ENCODE measurements around the gene DEFB127.

GRCh38 chr20:198225-198624 is 41.0 kb downstream of the DEFB127 start:
- TF ChIP-seq TCF12 (IDR thresholded peaks at IDR 0.05; ENCODE audit: low read depth, low read length) (no peak), SP1 (IDR thresholded peaks at IDR 0.05; ENCODE audit: low read depth, low read length) (no peak), RNF2 (IDR thresholded peaks at IDR 0.05; ENCODE audit: borderline replicate concordance, low read depth, low read length, missing control alignments, poor library complexity, severe bottlenecking) (no peak), CHD2 (IDR thresholded peaks at IDR 0.05; ENCODE audit: low read length) (no peak), BCL11A (IDR thresholded peaks at IDR 0.05; ENCODE audit: low read depth in 2 of 2, low read length in 2 of 2) (no peak), POLR2A (IDR thresholded peaks at IDR 0.05; ENCODE audit: control extremely low read depth in 1 of 2, low read depth in 2 of 2, low read length in 2 of 2) (no peak), POLR2AphosphoS5 (IDR thresholded peaks at IDR 0.05; ENCODE audit: low read depth, low read length) (no peak), CHD1 (IDR thresholded peaks at IDR 0.05; ENCODE audit: low read depth, low read length) (no peak), NANOG (IDR thresholded peaks at IDR 0.05; ENCODE audit: insufficient read depth, low read depth, low read length, poor library complexity, severe bottlenecking) (no peak), POU5F1 (IDR thresholded peaks at IDR 0.05; ENCODE audit: low read depth, low read length) (no peak), SRF (IDR thresholded peaks at IDR 0.05; ENCODE audit: low read depth, low read length) (no peak)
- TF ChIP-seq, protein P1, sequence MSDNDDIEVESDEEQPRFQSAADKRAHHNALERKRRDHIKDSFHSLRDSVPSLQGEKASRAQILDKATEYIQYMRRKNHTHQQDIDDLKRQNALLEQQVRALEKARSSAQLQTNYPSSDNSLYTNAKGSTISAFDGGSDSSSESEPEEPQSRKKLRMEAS (IDR thresholded peaks at IDR 0.05), result no peak
- TF ChIP-seq, protein P2, sequence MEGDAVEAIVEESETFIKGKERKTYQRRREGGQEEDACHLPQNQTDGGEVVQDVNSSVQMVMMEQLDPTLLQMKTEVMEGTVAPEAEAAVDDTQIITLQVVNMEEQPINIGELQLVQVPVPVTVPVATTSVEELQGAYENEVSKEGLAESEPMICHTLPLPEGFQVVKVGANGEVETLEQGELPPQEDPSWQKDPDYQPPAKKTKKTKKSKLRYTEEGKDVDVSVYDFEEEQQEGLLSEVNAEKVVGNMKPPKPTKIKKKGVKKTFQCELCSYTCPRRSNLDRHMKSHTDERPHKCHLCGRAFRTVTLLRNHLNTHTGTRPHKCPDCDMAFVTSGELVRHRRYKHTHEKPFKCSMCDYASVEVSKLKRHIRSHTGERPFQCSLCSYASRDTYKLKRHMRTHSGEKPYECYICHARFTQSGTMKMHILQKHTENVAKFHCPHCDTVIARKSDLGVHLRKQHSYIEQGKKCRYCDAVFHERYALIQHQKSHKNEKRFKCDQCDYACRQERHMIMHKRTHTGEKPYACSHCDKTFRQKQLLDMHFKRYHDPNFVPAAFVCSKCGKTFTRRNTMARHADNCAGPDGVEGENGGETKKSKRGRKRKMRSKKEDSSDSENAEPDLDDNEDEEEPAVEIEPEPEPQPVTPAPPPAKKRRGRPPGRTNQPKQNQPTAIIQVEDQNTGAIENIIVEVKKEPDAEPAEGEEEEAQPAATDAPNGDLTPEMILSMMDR (IDR thresholded peaks at IDR 0.05; ENCODE audit: control extremely low read depth in 1 of 3, insufficient read depth in 1 of 3, low read depth in 1 of 3, low read length in 3 of 3), result no peak
- TF ChIP-seq, protein P3, sequence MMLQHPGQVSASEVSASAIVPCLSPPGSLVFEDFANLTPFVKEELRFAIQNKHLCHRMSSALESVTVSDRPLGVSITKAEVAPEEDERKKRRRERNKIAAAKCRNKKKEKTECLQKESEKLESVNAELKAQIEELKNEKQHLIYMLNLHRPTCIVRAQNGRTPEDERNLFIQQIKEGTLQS (IDR thresholded peaks at IDR 0.05; ENCODE audit: insufficient read depth, low read depth, low read length), result no peak
